ENCODE results near the gene MYBPC1. TPM values are rescaled to one million over a fixed set of nuclear protein-coding genes. Genes with fewer than 3 reads are reported as not detected.

The MYBPC1 gene
- total and polyA plus RNA-seq, 2 of the 13 experiments (the other 11 are each of a cell fraction or from before 2014, with no cell fraction given), result 0.31 to 0.53 TPM

DNA sequence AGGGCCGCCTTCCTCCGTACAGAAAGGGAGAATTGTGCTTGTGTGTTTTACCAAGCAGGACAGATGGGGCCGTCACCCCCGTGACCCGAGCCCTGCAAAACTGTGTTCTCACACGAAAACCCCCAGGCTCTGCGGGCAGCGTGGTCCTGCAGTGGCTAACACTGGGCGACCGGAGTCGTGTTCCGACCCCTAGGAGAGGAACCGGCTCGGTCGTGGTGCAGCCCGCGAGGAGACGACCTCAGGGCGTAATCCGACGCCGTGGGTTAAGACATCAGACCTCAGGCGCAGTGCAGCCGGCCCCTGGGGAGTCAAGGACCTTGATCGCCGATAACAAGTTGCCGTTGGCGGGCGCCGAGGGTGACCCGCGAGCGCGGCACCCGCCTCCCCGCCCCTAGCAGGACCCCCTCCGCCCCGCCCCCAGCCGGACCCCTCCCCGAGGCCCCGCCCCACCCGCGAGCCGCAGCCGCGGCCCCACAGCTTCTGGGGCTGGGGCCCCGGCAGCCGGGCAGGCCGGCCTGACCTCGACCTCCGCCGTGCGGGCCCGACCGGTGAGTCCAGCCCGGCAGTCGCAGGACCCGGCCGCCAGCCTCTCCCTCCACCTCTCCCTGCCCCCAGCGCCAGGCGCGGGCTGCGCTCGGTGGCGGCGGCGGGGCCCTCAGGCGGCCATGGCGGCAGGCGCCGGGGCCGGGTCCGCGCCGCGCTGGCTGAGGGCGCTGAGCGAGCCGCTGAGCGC lies 102.6 kb downstream of the MYBPC1 start, which contains the start of gene CHPT1 (continued):
- TF ChIP-seq LRRFIP1 (CRISPR knock-in tag; conservative IDR thresholded peaks at IDR 0.05), result no peak
- TF ChIP-seq SIN3B (IDR thresholded peaks at IDR 0.05; ENCODE audit: low read length), result no peak
- TF ChIP-seq ZFP62 (CRISPR knock-in tag; IDR thresholded peaks at IDR 0.05), result no peak
- TF ChIP-seq JUNB (CRISPR knock-in tag; IDR thresholded peaks at IDR 0.05; ENCODE audit: borderline replicate concordance), result no peak
- no peak for TF ChIP-seq THYN1 (CRISPR knock-in tag; IDR thresholded peaks at IDR 0.05; ENCODE audit: borderline replicate concordance, low read depth)
- peak; percentile 52; the same call in 1 of the 2 replicates for TF ChIP-seq ZNF333 (CRISPR knock-in tag; IDR thresholded peaks at IDR 0.05; ENCODE audit: borderline replicate concordance)
- TF ChIP-seq NRL (CRISPR knock-in tag; IDR thresholded peaks at IDR 0.05; ENCODE audit: borderline replicate concordance), result 0 out of 2 replicates have a peak, but pooled peaks have one; percentile 18
- no peak for TF ChIP-seq PHB2 (IDR thresholded peaks at IDR 0.05; ENCODE audit: partially characterized antibody)
- TF ChIP-seq, protein P1, sequence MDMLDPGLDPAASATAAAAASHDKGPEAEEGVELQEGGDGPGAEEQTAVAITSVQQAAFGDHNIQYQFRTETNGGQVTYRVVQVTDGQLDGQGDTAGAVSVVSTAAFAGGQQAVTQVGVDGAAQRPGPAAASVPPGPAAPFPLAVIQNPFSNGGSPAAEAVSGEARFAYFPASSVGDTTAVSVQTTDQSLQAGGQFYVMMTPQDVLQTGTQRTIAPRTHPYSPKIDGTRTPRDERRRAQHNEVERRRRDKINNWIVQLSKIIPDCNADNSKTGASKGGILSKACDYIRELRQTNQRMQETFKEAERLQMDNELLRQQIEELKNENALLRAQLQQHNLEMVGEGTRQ (IDR thresholded peaks at IDR 0.05; ENCODE audit: low read depth, low read length), result no peak
- TF ChIP-seq, protein P1 (CRISPR knock-in tag; IDR thresholded peaks at IDR 0.05; ENCODE audit: borderline replicate concordance), result no peak
- no peak for TF ChIP-seq GPBP1L1 (CRISPR knock-in tag; IDR thresholded peaks at IDR 0.05)
- TF ChIP-seq FIP1L1 (IDR thresholded peaks at IDR 0.05; ENCODE audit: borderline replicate concordance, insufficient read depth, low read depth, low read length), result no peak
- 0 out of 2 replicates have a peak, but pooled peaks have one; percentile 43 for TF ChIP-seq KAT7 (CRISPR knock-in tag; IDR thresholded peaks at IDR 0.05; ENCODE audit: borderline replicate concordance)
- TF ChIP-seq SRSF1 (optimal IDR thresholded peaks at IDR 0.05; ENCODE audit: low read depth, low read length), result no peak
- TF ChIP-seq ZZZ3 (CRISPR knock-in tag; IDR thresholded peaks at IDR 0.05; ENCODE audit: borderline replicate concordance), result no peak
- TF ChIP-seq ZEB1 (IDR thresholded peaks at IDR 0.05; ENCODE audit: insufficient replicate concordance, low read depth), result no peak
- peak; percentile 95 for TF ChIP-seq SIX4 (CRISPR knock-in tag; IDR thresholded peaks at IDR 0.05)
- no peak for TF ChIP-seq ZNF530 (CRISPR knock-in tag; IDR thresholded peaks at IDR 0.05; ENCODE audit: low read depth)
- TF ChIP-seq NR0B2 (CRISPR knock-in tag; IDR thresholded peaks at IDR 0.05), result 0 out of 2 replicates have a peak, but pooled peaks have one; percentile 49
- TF ChIP-seq ZSCAN21 (CRISPR knock-in tag; IDR thresholded peaks at IDR 0.05; ENCODE audit: borderline replicate concordance), result no peak
- TF ChIP-seq ZNF839 (CRISPR knock-in tag; IDR thresholded peaks at IDR 0.05; ENCODE audit: borderline replicate concordance), result no peak
- TF ChIP-seq FOXP1 (IDR thresholded peaks at IDR 0.05), result no peak
- no peak for TF ChIP-seq FOXP1 (CRISPR knock-in tag; IDR thresholded peaks at IDR 0.05)
